ACHN (cell line): ENCODE data around the gene SP140L.
"Not testable (repeated sequence)": the region's sequence is repeated elsewhere in the genome, so short reads cannot be mapped to it uniquely, and the experiment has no call there.

ENCODE experiments used
- DNase-seq: peaks from one replicate; pipeline ENCODE4 v3.0.0-alpha.2; 2015
- in situ Hi-C: cut with HindIII; loops from 2 replicates; pipeline ENCODE4 v1.10.0; 2017; ENCODE audit warnings: low sequenced_read_pairs, low pct_ligation_motif_present, low pct_unique_long_range_greater_than_20kb

The SP140L gene

DNA sequence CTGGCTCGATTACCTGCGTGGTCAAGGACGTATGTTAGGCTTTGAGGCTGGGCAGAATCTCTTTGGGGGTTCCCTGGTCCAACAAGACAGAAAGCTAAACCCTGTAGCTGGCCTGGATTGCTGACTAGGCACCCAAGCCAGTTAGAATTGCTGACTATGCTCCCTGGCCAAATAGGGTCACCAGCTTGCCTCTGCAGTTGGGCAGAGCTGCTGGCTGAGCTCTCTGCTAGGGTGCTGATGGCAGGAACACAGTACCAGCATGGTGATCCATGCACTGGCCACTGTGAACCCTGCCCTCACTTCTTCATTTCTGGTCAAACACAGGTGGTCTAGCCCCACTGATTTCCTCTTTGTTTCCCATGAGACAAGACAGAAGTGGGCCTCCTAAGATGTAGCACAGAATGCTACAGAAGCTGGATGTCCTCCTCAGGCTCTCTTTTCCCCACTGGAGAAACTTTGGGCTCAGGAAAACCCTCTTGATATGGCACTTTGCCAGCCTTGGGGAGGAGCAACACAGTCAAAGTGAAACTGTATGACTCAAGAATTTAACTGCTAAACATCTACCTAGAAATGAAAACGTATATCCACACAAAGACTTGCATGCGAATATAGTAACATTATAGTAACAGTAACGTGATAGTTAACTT lies 20.8 kb downstream of the SP140L start:
- peak; percentile 20 for DNase-seq
- in situ Hi-C loops: no loop called here

DNA sequence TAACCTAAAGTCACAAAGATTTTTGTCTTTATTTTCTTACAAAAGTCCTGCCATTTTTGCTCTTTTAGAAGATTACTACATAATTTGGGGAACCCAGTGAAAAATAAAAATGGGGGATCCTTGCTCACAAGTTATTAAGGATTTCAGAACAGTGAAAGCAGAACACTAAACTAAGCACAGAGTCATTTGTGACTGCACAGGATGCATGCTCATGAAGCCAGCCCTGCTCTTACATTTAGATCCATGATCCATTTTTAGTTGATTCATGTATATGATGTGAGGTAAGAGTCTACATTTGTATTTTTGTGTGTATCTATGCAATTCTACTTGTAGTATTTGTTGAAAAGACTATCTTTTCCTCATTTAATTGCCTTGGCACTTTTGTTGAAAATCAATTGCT lies 21.8 kb downstream of the SP140L start:
- in situ Hi-C loops: no loop called here
- DNase-seq: no peak

DNA sequence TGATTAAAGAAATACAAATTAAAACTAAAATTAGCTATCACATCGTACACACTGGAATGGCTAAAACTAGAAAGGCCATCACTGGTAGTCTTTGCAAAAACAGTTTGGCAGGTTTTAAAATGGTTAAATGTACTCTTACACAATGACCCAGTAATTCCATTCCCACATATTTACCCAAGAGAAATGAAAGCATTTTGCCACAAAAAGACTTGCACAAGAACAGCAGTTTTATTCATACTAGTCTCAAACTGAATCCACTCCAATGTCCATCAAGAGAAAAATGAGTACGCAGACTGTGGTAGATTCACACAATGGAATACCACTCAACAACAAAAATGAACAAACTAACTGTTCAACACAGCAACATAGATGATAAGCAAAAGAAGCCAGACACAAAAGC lies 29.1 kb downstream of the SP140L start:
- in situ Hi-C loops: no loop called here
- DNase-seq: no peak

DNA sequence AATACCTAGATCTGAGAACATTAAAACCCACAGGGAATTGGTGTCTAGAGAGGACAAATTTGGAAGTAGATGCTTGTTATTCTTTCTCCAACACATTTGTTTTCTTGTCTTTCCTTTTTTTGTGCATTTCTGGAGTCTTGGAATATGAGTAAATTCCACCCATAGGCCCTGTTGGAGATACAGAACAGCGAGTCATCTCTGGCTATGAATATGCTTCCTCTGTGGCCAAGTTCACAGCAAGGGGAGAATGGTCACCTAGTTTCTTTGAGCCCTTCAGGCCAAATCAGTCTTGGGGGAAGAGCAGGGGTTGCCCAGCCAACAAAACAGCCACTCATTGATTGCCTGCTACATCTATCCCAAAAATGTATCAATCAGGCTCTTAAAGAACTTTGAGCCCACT lies 31.3 kb downstream of the SP140L start:
- DNase-seq: no peak
- in situ Hi-C loops: no loop called here

DNA sequence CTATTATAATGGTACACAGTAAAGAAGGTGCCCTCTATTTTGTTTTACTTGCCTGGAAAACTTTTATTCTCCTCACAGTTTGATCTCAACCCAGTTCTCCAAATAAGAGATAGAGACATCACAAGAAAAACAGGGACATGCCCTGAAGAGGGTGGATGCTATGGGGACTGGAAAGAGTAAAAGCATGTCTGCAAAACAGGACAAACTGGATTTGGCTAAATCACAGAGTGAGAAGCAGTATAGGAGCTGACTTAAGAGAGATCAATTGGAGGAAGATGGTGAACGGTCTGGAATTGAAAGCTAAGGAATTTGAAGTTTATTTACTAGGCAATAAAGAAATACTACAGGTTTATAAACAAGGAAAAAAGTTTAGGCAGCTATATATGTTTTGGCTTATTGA lies 33.0 kb downstream of the SP140L start:
- in situ Hi-C loops: no loop called here
- no peak for DNase-seq

DNA sequence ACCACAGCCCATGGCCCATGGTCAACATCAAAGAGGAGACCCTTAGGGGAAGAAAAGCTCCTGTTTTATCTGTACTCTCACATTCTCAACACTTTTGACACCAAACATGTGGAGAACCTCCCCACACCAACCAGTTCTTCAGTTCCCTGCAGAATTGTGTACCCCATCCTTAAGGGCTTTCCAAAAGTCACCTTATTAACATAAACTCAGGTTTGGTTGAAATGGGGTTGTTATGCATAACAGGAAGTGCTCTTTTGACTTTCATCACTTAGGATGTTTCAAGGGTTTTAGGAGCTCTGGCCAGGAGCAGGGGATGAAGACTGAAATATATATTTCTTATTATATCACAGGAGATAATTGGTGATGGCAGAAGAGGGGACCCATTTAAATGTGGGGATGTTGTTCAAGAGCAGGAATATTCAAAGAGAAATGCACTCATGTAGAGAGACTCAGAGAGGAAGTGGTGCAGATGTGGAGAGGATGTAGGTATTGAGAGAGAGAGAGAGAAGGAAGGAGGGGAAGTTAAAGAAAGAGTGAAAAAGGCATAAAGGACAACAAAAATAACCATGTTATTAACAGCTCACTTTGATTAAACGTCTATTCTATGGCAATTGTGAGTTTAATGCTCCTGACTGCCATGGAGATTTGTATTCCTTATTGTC lies 35.2 kb downstream of the SP140L start:
- no peak for DNase-seq
- in situ Hi-C loops: no loop called here

DNA sequence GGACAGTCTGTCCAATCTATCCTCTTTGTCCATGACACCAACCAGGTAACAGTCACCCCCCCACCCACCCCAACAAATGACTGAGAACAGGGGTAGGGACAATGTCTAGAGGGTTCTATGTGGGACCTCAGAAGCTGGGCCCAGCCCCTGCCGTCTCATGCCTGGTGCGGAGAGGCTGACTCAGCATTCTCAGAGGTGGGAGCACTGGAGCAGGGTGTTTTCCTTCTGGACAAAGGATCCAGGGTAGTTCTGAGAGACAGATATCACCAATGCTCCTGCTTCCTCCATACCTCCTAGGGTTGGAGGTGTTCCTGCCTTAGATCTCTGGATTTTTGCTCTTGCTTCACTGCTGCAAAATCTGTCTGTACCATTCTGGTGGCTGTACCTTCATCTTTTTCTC lies 55.1 kb downstream of the SP140L start:
- in situ Hi-C loops: no loop called here
- DNase-seq: no peak

DNA sequence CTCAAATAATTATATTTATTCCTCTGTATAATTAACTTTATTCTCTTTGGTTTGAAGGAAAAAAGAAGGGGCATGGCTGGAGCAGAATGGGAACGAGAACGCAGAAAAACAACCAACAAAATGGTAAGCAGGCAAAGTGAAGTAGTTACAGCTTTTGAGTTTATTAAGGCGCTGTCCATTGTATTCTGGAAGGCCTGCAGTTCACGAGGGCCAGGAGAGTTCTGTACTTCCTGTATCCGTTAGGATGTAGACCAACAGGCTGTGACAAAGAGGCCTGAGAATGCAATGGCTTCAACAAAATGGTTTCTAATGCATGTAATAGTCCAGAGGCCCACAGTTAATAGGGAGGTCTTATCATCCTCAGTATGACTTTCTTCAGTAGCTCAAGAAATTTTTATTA lies 56.5 kb downstream of the SP140L start:
- DNase-seq: no peak
- in situ Hi-C loops: no loop called here

DNA sequence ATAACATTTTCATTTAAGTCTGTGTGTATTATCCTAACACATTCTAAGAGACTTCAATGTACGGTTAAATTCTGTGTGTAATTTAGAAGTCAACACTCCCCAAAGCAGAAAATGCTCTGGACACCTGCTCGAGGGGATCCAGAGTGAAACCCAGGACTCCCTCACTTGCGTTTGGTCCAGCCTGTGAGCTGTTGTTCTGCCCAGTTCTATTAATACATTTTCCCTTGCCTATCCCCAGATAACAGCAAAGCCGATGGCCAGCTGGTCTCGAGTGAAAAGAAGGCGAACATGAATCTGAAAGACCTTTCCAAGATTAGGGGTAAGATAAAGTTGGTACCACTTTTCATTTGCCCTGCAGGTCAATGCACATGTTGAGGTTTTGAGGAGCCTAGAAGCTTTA lies 58.0 kb downstream of the SP140L start:
- in situ Hi-C loops: no loop called here
- DNase-seq: no peak

DNA sequence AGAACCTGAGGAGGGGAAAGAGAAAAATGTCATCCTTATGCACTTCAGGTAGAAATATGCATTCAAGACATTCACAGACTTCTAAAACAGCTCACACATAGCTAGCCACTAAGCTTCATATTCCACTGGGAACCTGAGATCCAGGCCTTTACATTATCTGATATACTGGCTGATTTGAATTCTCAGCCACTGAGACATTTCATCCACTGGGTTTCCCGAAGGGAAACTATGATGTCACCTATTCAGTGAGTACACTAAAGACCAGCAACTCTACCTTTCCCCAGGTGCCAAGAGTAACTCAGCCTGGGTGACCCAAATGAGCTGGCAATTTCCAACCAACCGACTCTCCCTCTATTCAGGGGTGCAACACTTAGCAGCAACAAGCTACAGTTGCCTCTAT lies 67.3 kb downstream of the SP140L start:
- DNase-seq: no peak
- in situ Hi-C loops: no loop called here

DNA sequence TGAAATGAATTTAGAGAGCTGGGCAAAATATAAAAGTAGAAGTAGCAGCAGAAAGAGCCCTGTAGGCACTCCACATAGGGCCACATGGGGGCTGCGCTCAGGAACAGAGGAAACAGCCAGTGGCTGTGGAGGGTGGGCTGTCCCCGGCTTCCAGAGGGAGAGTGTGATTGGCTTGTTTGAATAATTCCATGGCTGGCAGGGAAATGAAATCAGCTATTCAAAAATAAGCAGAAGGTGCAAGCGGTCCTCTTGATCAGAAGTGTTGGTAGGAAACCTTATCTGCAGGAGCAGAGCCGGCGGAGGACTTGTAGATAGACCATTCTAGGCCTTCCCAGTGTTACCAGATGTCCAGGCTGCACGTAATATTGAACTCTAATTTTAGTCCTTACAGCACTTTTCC lies 71.7 kb downstream of the SP140L start:
- in situ Hi-C loops, DNase-seq: not testable (repeated sequence)

DNA sequence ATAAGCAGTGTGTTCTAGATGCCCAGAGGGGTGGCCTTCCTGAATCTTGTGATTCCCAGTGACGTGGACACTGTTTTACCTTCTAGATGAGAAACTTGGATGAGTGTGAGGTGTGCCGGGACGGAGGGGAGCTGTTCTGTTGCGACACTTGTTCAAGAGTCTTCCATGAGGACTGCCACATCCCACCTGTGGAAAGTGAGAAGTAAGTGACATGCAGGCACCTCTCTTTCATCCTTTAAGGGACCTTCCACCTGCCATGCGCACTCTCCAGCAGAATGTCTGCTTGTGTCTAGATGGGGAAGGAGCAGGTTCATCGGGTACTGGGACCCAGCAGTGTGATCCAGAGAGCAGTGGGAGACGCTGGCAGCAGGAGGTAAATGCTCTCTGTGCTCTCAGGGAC lies 73.0 kb downstream of the SP140L start:
- DNase-seq: no peak
- in situ Hi-C loops: no loop called here

DNA sequence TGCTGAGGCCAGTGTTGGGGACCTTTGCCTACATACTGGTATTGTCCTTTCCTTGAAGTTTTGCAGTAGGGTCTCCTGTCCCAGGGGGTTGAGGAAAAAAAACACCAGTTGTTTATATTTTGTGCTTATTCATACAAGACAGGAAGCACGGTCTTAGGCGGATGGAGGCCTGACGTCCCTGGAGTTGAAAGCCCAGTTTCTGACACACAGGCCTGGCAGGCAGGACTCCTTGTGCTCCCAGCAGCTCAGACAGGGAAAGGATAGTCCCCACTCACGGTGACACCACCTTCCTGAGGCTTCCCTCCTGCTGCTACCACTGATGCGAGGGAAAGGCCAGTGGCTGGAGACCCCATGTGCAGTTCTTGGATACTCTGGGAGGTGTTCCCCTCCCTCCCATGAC lies 73.5 kb downstream of the SP140L start:
- in situ Hi-C loops: no loop called here
- DNase-seq: no peak

DNA sequence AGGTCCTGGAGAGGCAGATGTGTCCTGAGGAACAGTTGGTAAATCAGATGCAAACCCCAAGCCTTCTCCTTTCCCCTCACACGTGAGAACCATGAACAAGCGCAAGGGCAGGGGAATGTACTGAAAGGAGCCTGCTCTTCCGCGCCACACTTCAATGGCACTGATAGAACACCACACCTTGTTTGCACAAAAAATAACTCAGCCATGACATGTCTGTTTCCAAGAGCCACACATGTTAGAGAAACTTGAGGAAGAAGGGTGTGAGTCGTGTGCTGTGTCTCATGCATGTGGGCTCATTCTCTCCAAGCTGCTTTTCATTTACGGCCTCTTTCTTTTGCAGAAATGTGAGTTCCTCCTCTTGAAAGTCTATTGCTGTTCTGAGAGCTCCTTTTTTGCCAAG lies 74.0 kb downstream of the SP140L start:
- DNase-seq, in situ Hi-C loops: not testable (repeated sequence)

DNA sequence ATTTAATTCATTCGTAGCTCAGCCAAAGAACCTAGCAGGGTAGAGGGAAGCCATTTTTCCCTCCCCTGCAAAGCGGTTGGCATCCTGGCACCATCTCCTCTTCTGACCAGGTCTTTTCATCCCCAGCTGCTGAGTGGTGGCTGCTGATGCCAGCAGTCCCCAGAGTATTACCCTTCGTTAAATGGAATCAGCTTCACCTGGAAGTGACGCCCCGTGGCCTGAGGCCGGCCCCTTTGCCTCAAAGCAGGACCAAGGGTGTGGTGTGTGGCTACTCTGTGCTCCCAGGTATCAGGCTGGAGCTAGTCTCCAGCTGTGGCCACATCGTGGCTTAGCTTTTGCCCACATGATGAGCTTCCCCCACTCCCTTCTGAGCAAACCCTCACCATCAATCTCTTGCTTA lies 76.8 kb downstream of the SP140L start:
- in situ Hi-C loops: no loop called here
- no peak for DNase-seq

DNA sequence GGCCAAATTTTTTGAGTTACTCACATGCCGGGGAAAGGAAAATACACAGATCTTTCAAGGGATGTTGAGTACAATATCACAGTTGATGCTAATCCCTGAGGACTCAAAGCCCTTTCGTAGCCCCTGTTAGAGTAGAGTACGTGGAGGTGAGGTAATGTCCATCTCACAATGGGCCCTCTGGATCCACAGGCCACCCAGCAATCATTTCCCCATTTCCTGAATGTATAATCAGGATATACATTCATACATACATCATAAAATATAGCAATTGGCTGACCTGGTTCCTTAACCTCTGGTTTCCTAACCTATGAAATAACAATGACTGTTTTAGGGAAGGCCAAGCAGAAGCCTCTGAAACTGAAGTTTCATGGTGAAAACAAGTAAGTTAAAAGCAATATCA lies 78.8 kb downstream of the SP140L start:
- in situ Hi-C loops: no loop called here

DNA sequence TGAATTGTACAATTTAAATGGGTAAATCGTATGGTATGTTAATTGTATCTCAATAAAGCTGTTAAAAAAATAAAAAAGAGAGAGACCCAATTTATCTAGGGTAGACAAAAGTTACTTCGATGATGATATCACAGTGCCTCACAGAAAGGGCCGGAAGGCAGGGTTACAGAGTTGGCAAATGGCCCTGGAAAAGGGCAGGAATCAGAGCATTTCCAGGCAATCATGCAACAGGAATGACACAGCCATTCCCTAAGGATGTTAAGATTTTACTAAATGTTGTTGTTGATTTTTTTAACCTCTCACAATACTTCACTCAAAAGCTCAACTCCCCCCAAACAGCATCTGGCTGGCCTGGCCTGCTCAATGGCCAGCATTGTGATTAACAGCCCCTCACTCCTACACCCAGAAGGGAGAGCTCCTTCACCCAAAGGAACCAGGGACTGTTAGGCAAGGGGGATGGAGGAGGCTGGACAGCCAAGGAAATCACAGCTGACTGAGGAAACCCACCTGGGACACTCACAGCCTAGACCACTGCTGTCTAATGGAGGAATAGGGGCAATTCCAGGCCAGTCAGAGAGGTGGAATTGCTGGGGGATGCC lies 81.3 kb downstream of the SP140L start:
- DNase-seq: no peak
- in situ Hi-C loops: no loop called here

More for the DNA sequence above, 78.8 kb downstream of the SP140L start:
- DNase-seq: no peak

DNA sequence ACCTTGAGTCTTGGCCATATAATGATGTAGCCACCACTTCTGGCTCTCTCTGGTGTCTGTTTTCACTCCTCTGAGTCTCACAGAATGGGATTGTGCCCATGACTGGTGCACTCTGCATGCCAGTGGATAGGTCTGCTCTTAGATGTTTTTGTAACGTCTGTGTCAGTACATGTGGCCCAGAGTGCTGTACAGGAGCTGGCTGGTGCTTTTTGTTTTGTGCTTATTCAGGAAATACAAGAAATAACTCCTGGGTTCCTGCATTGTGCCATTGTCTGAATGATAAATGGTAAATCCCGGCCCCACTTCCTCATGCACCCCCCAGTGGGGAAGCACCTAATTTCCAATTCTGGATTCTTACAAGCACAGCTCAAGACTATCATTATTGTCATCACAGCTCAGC lies 82.3 kb downstream of the SP140L start:
- in situ Hi-C loops, DNase-seq: not testable (repeated sequence)

DNA sequence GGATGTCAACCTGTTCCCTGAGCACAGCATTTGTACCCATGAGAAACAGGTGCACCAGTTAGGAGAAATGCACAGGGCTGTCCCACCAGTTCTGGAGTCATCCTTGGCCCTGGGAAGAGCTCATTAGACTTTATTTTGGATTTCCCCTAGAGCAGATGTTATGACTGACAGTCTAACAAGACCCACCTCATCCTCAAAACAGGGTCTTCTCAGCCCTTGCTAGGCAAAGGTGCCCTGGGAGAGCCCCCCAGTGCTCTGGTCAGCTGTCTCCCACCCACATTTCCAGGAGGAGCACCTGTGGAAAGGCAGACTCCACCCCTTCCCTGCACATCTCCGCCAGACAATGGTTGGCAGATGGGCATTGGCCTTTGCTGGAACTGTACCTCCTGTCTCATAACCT lies 83.3 kb downstream of the SP140L start:
- in situ Hi-C loops: no loop called here
- no peak for DNase-seq

DNA sequence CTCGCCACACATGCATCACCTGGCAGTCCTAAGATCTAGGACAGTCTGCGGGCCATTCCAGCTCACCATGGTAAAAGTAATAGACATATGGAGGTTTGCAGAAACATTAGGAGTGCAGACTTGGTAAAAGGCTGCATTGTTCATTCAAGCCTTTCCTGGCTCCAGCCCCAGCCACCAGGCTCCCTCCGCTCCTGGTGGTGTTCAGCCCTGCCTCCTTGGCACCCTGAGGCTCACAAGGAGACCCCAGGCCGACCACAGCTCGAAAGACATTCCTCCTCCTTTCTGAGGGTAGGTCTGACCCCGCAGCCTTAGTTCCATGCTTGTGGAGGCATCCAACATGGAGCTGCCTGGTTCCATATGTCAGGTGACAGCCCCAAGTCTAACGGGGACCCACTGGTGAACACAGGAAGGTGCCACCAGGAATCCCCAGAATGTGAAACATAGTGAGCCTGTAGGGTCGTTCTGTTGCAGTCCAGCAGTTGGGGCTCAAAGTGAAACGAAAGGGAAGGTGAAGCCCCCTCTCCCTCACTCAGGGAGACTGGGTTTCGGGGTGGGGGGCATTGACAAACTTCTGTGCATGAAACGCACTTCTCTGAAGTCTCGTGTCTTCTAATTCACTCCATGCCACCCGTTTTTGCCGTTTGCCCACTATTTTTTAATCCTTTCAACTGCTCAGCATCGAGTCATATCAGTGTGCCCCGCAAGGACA lies 84.0 kb downstream of the SP140L start:
- no peak for DNase-seq
- in situ Hi-C loops: no loop called here
